A549 (cell line): Measurements from ENCODE around the gene MELK. TPM values are rescaled to one million over a fixed set of nuclear protein-coding genes. Genes with fewer than 3 reads are reported as not detected.

Source experiments
- ATAC-seq, 2 experiments: fragments of 200-7000 bp in 1 of 2; fragments of >200 bp in 1 of 2; cut with Nextera tagmentation in 1 of 2; cut with Tn5 transposase in 1 of 2; 3 replicates each; pipeline versions ENCODE4 v1.8.0 to v1.9.1; 2018 to 2020; ENCODE audit warnings: mild to moderate bottlenecking in 1 of 2, moderate library complexity in 1 of 2
- CTCF ChIA-PET: fragments of 300-600 bp; sonication (Branson Sonifier 250); formaldehyde crosslinking; extraction: SDS; loops from one replicate; lab custom pipeline; 2021; ENCODE audit warnings: antibody characterized with exemption, inconsistent platforms; lab: Yijun Ruan, JAX
- POLR2A ChIA-PET: fragments of 350-600 bp; formaldehyde crosslinking; extraction: SDS; loops from one replicate; lab custom pipeline; 2021; ENCODE audit warnings: antibody characterized with exemption, inconsistent platforms; lab: Yijun Ruan, JAX
- DNase-seq, 2 experiments: peaks; one replicate each; pipeline versions ENCODE4 v3.0.0 to v3.0.0-alpha.2; 2011 to 2016; ENCODE audit warnings: low read depth in 1 of 2, low spot score in 1 of 2
- FAIRE-seq: peaks from 2 replicates; lab custom pipeline; 2011; peaks lifted over from hg19 to GRCh38; lab: Jason Lieb, UNC
- H3K27ac ChIP-seq, 2 experiments: fragments of >200 bp; sonication (Bioruptor Twin); formaldehyde crosslinking; 3 replicates each; pipeline ENCODE4 v1.5.1; 2016 to 2017
- H3K4me1 ChIP-seq: fragments of >200 bp; sonication (Bioruptor Twin); formaldehyde crosslinking; 3 replicates; pipeline ENCODE4 v1.6.1; 2016
- H3K4me2 ChIP-seq: fragments of >200 bp; sonication (Bioruptor Twin); formaldehyde crosslinking; 3 replicates; pipeline ENCODE4 v1.6.1; 2016
- H3K4me3 ChIP-seq: fragments of >200 bp; sonication (Bioruptor Twin); formaldehyde crosslinking; 3 replicates; pipeline ENCODE4 v1.5.1; 2016
- H3K9me3 ChIP-seq: fragments of >200 bp; sonication (Bioruptor Twin); formaldehyde crosslinking; 3 replicates; pipeline ENCODE4 v1.6.1; 2016
- BHLHE40 ChIP-seq: IDR thresholded peaks from 2 replicates; pipeline ENCODE4 v1.6.1; 2012; ENCODE audit warnings: low read depth, low read length, inconsistent platforms
- CBX2 ChIP-seq: fragments of 200-600 bp; sonication (generic); IDR thresholded peaks from 2 replicates; pipeline ENCODE4 v1.6.1; 2016; ENCODE audit warnings: low read depth, mild to moderate bottlenecking, borderline replicate concordance
- CBX8 ChIP-seq: fragments of 200-600 bp; sonication (generic); IDR thresholded peaks from 2 replicates; pipeline ENCODE4 v1.6.1; 2016
- CHD2 ChIP-seq: fragments of 150-350 bp; IDR thresholded peaks from 2 replicates; pipeline ENCODE4 v1.6.1; 2014; ENCODE audit warnings: low read length; ENCODE audit not compliant: partially characterized antibody
- CHD4 ChIP-seq: fragments of 200-600 bp; sonication (generic); IDR thresholded peaks from 2 replicates; pipeline ENCODE4 v1.6.1; 2016; ENCODE audit warnings: antibody characterized with exemption, mild to moderate bottlenecking, borderline replicate concordance
- EHF ChIP-seq: fragments of 250-450 bp; sonication (Bioruptor Pico); IDR thresholded peaks from 2 replicates; pipeline ENCODE4 v1.5.0; 2020; ENCODE audit warnings: mild to moderate bottlenecking
- ESRRA ChIP-seq: fragments of 150-350 bp; IDR thresholded peaks from 2 replicates; pipeline ENCODE4 v1.6.1; 2014; ENCODE audit warnings: mild to moderate bottlenecking, low read length, borderline replicate concordance
- FOXS1 ChIP-seq: fragments of 250-450 bp; sonication (Bioruptor Pico); IDR thresholded peaks from 2 replicates; pipeline ENCODE4 v1.5.0; 2020; ENCODE audit warnings: mild to moderate bottlenecking, moderate library complexity
- GATA3 ChIP-seq: IDR thresholded peaks from 2 replicates; pipeline ENCODE4 v1.6.1; 2012; ENCODE audit warnings: borderline replicate concordance
- HEYL ChIP-seq: fragments of 250-450 bp; sonication (Bioruptor Pico); IDR thresholded peaks from 2 replicates; pipeline ENCODE4 v1.8.0; 2021; ENCODE audit warnings: mild to moderate bottlenecking, moderate library complexity
- HOXB13 ChIP-seq: fragments of 250-450 bp; sonication (Bioruptor Pico); IDR thresholded peaks from 2 replicates; pipeline ENCODE4 v1.5.0; 2020; ENCODE audit warnings: low read depth, mild to moderate bottlenecking, moderate library complexity
- HOXB5 ChIP-seq: fragments of 250-450 bp; sonication (Bioruptor Pico); IDR thresholded peaks from 2 replicates; pipeline ENCODE4 v1.5.0; 2020; ENCODE audit warnings: mild to moderate bottlenecking, moderate library complexity
- JUNB ChIP-seq: fragments of >200 bp; sonication (Bioruptor Twin); formaldehyde crosslinking; IDR thresholded peaks from 2 replicates; pipeline ENCODE4 v1.6.1; 2016
- KDM1A ChIP-seq: fragments of 200-600 bp; sonication (generic); IDR thresholded peaks from 2 replicates; pipeline ENCODE4 v1.6.1; 2016; ENCODE audit warnings: low read depth, mild to moderate bottlenecking
- MAFK ChIP-seq: fragments of 450-650 bp; IDR thresholded peaks from 2 replicates; pipeline ENCODE4 v1.6.1; 2014; ENCODE audit not compliant: partially characterized antibody
- MAZ ChIP-seq: fragments of 150-350 bp; IDR thresholded peaks from 2 replicates; pipeline ENCODE4 v1.6.1; 2014; ENCODE audit warnings: antibody characterized with exemption, low read depth, low read length, borderline replicate concordance
- MYC ChIP-seq: IDR thresholded peaks from 2 replicates; pipeline ENCODE4 v1.6.1; 2012; ENCODE audit warnings: mild to moderate bottlenecking, inconsistent platforms, low read length, improper control_type of control experiment, borderline replicate concordance
- NFE2L2 ChIP-seq: fragments of 150-350 bp; conservative IDR thresholded peaks from 2 replicates; pipeline ENCODE4 v1.6.1; 2014; ENCODE audit warnings: low read length
- NPAS2 ChIP-seq: fragments of 250-450 bp; sonication (Bioruptor Pico); IDR thresholded peaks from 2 replicates; pipeline ENCODE4 v1.8.0; 2022; ENCODE audit warnings: mild to moderate bottlenecking, moderate library complexity, borderline replicate concordance
- PBX3 ChIP-seq: IDR thresholded peaks from 2 replicates; pipeline ENCODE4 v1.6.1; 2012
- PHF8 ChIP-seq: fragments of 200-600 bp; sonication (generic); IDR thresholded peaks from 2 replicates; pipeline ENCODE4 v1.6.1; 2016; ENCODE audit warnings: low read depth, mild to moderate bottlenecking, antibody characterized with exemption, moderate library complexity, borderline replicate concordance
- SREBF2 ChIP-seq: fragments of 450-650 bp; IDR thresholded peaks from 2 replicates; pipeline ENCODE4 v1.6.1; 2014; ENCODE audit warnings: mild to moderate bottlenecking, moderate library complexity
- TFCP2L1 ChIP-seq: fragments of 250-450 bp; sonication (Bioruptor Pico); IDR thresholded peaks from 2 replicates; pipeline ENCODE4 v1.5.0; 2021; ENCODE audit warnings: mild to moderate bottlenecking
- ZC3H11A ChIP-seq: fragments of 450-650 bp; IDR thresholded peaks from 2 replicates; pipeline ENCODE4 v1.6.1; 2014; ENCODE audit warnings: antibody characterized with exemption, mild to moderate bottlenecking
- ZNF302 ChIP-seq: fragments of 250-450 bp; sonication (Bioruptor Pico); IDR thresholded peaks from 2 replicates; pipeline ENCODE4 v1.9.0; 2021; ENCODE audit warnings: inconsistent platforms, mild to moderate bottlenecking, moderate library complexity
- WGBS: methylation state at CpG from one replicate; pipeline ENCODE4 v1.1.6; 2017; ENCODE audit errors: missing lambda C conversion rate; 5-methylcytosine and 5-hydroxymethylcytosine counted together
- polyA plus RNA-seq, 4 experiments: library from polyadenylated mRNA; depleted of rRNA in 3 of 4; stranded (reverse); fragments of >200 nt; fragmentation: RNase III in 1 of 4; extraction: RNeasy Plus Mini Kit Qiagen cat#74134 plus additional on column Dnase treatment in 1 of 4; gene quantifications; 2 replicates in 3 of 4; 3 replicates in 1 of 4; pipeline ENCODE4 v1.2.3, GENCODE V29; 2011 to 2017
- TF ChIP-seq, protein P1 (sequence below): fragments of 200-600 bp; sonication (generic); IDR thresholded peaks from 2 replicates; pipeline ENCODE4 v1.6.1; 2016; ENCODE audit warnings: antibody characterized with exemption, mild to moderate bottlenecking, moderate library complexity
- TF ChIP-seq, protein P2 (sequence below): fragments of >200 bp; sonication (Bioruptor Twin); formaldehyde crosslinking; IDR thresholded peaks from 3 replicates; pipeline ENCODE4 v1.6.1; 2016
- TF ChIP-seq, protein P3 (sequence below): IDR thresholded peaks from 2 replicates; pipeline ENCODE4 v1.6.1; 2012
- TF ChIP-seq, protein P4 (sequence below): fragments of 250-450 bp; sonication (Bioruptor Pico); IDR thresholded peaks from 2 replicates; pipeline ENCODE4 v1.5.0; 2020; ENCODE audit warnings: low read depth, mild to moderate bottlenecking, moderate library complexity

MELK gene
- polyA plus RNA-seq, 2 of the 4 experiments (the other 2 are of a cell fraction), result 72.7 to 92.4 TPM

DNA sequence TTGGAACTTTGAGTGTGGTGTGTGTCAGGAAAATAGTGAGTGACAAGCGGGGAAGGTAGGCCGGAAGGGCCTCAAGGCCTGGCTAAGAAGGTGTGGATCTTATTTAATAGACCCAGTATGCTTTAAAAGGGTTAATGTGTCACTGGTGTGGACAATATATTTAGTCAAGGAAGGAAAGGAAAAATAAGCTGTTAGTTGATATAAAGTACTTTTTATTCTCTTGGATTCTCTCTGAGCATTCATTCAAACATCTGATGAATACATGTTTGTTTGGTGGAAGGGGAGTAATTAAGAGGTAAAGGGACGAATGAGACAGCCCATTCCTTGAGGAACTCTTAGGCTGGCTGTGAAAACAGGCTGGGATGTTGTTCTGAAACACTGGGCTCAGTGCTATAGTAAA lies 98.9 kb downstream of the MELK start:
- no peak for FAIRE-seq
- Histone ChIP-seq H3K4me1 (no peaks in the 10 kb centered on the region), H3K4me2 (no peak overlapping the region), H3K27ac (no peak overlapping the region), H3K9me3 (no peaks in the 10 kb centered on the region), H3K4me3 (no peak overlapping the region)
- ChIA-PET POLR2A (no interaction called here), CTCF (interaction anchor here (0.6 to 0.9 kb wide), 3 partner anchors 184 to 301 kb away, joined by 3 to 4 read pairs (median 3); no protein-coding TSS in a partner anchor)
- ATAC-seq, result no peak
- WGBS, result 93% methylated on average over 3 of the region's 3 CpGs
- TF ChIP-seq, protein P1, sequence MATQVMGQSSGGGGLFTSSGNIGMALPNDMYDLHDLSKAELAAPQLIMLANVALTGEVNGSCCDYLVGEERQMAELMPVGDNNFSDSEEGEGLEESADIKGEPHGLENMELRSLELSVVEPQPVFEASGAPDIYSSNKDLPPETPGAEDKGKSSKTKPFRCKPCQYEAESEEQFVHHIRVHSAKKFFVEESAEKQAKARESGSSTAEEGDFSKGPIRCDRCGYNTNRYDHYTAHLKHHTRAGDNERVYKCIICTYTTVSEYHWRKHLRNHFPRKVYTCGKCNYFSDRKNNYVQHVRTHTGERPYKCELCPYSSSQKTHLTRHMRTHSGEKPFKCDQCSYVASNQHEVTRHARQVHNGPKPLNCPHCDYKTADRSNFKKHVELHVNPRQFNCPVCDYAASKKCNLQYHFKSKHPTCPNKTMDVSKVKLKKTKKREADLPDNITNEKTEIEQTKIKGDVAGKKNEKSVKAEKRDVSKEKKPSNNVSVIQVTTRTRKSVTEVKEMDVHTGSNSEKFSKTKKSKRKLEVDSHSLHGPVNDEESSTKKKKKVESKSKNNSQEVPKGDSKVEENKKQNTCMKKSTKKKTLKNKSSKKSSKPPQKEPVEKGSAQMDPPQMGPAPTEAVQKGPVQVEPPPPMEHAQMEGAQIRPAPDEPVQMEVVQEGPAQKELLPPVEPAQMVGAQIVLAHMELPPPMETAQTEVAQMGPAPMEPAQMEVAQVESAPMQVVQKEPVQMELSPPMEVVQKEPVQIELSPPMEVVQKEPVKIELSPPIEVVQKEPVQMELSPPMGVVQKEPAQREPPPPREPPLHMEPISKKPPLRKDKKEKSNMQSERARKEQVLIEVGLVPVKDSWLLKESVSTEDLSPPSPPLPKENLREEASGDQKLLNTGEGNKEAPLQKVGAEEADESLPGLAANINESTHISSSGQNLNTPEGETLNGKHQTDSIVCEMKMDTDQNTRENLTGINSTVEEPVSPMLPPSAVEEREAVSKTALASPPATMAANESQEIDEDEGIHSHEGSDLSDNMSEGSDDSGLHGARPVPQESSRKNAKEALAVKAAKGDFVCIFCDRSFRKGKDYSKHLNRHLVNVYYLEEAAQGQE, result no peak
- TF ChIP-seq PHF8 (no peak), FOXS1 (no peak), SREBF2 (no peak), BHLHE40 (no peak), MAZ (no peak), PBX3 (no peak), HOXB5 (no peak), ZC3H11A (no peak), MAFK (no peak), ZNF302 (CRISPR knock-in tag) (no peak), CHD2 (no peak), TFCP2L1 (CRISPR knock-in tag) (no peak), ESRRA (no peak), CHD4 (no peak), GATA3 (no peak), CBX2 (no peak)
- TF ChIP-seq, protein P2, sequence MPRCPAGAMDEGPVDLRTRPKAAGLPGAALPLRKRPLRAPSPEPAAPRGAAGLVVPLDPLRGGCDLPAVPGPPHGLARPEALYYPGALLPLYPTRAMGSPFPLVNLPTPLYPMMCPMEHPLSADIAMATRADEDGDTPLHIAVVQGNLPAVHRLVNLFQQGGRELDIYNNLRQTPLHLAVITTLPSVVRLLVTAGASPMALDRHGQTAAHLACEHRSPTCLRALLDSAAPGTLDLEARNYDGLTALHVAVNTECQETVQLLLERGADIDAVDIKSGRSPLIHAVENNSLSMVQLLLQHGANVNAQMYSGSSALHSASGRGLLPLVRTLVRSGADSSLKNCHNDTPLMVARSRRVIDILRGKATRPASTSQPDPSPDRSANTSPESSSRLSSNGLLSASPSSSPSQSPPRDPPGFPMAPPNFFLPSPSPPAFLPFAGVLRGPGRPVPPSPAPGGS, result no peak
- TF ChIP-seq, protein P3, sequence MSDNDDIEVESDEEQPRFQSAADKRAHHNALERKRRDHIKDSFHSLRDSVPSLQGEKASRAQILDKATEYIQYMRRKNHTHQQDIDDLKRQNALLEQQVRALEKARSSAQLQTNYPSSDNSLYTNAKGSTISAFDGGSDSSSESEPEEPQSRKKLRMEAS, result no peak
- DNase-seq, result no peak

DNA sequence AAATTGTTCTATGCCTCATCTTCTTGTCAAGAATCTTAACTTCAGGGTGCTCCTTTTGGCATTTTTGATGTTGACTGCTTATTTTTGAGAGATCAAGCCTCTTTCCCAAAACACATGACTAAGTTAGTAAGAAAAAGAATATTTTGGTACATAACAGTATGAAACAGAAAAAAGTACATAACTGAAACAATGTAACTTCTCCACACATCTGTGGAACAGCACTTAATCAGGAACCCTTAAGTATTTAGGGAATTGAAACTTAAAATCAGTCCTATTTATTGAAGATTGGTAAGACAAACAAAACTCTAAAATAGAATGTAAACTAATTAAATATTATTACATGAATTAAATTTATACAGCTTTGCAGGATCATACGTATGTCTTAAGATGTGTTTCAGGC lies 103.4 kb downstream of the MELK start:
- ChIA-PET POLR2A (no interaction called here), CTCF (interaction anchor here (1.1 to 1.9 kb wide), 2 partner anchors 19 to 53 kb away, joined by 3 to 6 read pairs; no protein-coding TSS in a partner anchor)
- WGBS, result 100% methylated on average over 1 of the region's 1 CpG
- H3K27ac ChIP-seq, result no peak overlapping the region
- no peaks in the 10 kb centered on the region; the same call in 2 of the 3 replicates for H3K9me3 ChIP-seq
- no peak for DNase-seq
- no peak for FAIRE-seq
- no peak overlapping the region for H3K4me2 ChIP-seq
- TF ChIP-seq HOXB13 (CRISPR knock-in tag), result no peak
- TF ChIP-seq, protein P4, sequence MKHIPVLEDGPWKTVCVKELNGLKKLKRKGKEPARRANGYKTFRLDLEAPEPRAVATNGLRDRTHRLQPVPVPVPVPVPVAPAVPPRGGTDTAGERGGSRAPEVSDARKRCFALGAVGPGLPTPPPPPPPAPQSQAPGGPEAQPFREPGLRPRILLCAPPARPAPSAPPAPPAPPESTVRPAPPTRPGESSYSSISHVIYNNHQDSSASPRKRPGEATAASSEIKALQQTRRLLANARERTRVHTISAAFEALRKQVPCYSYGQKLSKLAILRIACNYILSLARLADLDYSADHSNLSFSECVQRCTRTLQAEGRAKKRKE (CRISPR knock-in tag), result no peak
- no peak for TF ChIP-seq PHF8
- TF ChIP-seq, protein P3, result no peak
- TF ChIP-seq ZC3H11A, result no peak
- no peak for TF ChIP-seq HEYL (CRISPR knock-in tag)
- no peak for TF ChIP-seq NFE2L2
- no peak for TF ChIP-seq JUNB
- no peak for TF ChIP-seq NPAS2 (CRISPR knock-in tag)
- TF ChIP-seq CBX8, result no peak
- no peak for TF ChIP-seq KDM1A
- TF ChIP-seq ZNF302 (CRISPR knock-in tag), result no peak
- TF ChIP-seq MYC, result no peak
- TF ChIP-seq ESRRA, result no peak
- no peak for TF ChIP-seq EHF (CRISPR knock-in tag)
- no peak for TF ChIP-seq GATA3
- ATAC-seq, result no peak
- no peaks in the 10 kb centered on the region for H3K4me1 ChIP-seq
- H3K4me3 ChIP-seq, result no peak overlapping the region
